Naive thymus-derived CD8-positive, alpha-beta T cell (primary cell): Measurements from ENCODE around the gene COLGALT1. TPM values are rescaled to one million over a fixed set of nuclear protein-coding genes. Genes with fewer than 3 reads are reported as not detected.
"Not testable (repeated sequence)": the region's sequence is repeated elsewhere in the genome, so short reads cannot be mapped to it uniquely, and the experiment has no call there.

Experiments used
- ATAC-seq, 2 donors: fragments of 150-1000 bp; cut with Tn5 transposase in 1 of 2; sonication (Bioruptor Pico), chemical (Tn5 transposase) in 1 of 2; 1 replicate in 1 of 2; 2 replicates in 1 of 2; pipeline ENCODE4 v1.10.0; 2021; ENCODE audit warnings: mild to moderate bottlenecking in 2 of 2, moderate library complexity in 2 of 2
- POLR2A ChIA-PET: fragments of 350-600 bp; sonication (Branson Sonifier 250); formaldehyde crosslinking; loops from one replicate; lab custom pipeline; 2021; ENCODE audit warnings: antibody characterized with exemption; lab: Charles Lee
- DNase-seq, 10 donors: peaks; one replicate each; pipeline versions ENCODE4 v3.0.0 to v3.0.0-alpha.2; 2020 to 2022
- H3K27ac Mint-ChIP-seq, 10 donors: one replicate each; pipeline ENCODE4 v1.8.0; 2020 to 2022; ENCODE audit warnings: mild to moderate bottlenecking in 10 of 10, mixed read lengths in 10 of 10, moderate library complexity in 4 of 10, inconsistent platforms in 1 of 10
- H3K27me3 Mint-ChIP-seq, 5 donors: one replicate each; pipeline ENCODE4 v1.8.0; 2021 to 2022; ENCODE audit warnings: mixed read lengths in 5 of 5
- H3K36me3 Mint-ChIP-seq, 3 donors: one replicate each; pipeline ENCODE4 v1.8.0; 2020 to 2022; ENCODE audit warnings: mixed read lengths in 3 of 3, mild to moderate bottlenecking in 2 of 3, inconsistent platforms in 1 of 3
- H3K4me1 Mint-ChIP-seq, 4 donors: one replicate each; pipeline ENCODE4 v1.8.0; 2021 to 2022; ENCODE audit warnings: mixed read lengths in 4 of 4
- H3K4me3 Mint-ChIP-seq, 10 donors: one replicate each; pipeline ENCODE4 v1.8.0; 2020 to 2022; ENCODE audit warnings: mild to moderate bottlenecking in 10 of 10, mixed read lengths in 10 of 10, moderate library complexity in 6 of 10, inconsistent platforms in 1 of 10
- H3K9me3 Mint-ChIP-seq, 9 donors: one replicate each; pipeline ENCODE4 v1.8.0; 2020 to 2022; ENCODE audit warnings: mixed read lengths in 9 of 9, mild to moderate bottlenecking in 3 of 9, inconsistent platforms in 1 of 9, moderate library complexity in 1 of 9
- polyA plus RNA-seq, 3 donors: library from polyadenylated mRNA; unstranded; fragments of 300-500 nt; fragmentation: Illumina TruSeq; gene quantifications; one replicate each; pipeline ENCODE4 v1.2.3, GENCODE V29; 2021
- total RNA-seq, 8 experiments: library from RNA in 2 of 8; stranded (reverse) in 2 of 8; gene quantifications; one replicate each; pipeline ENCODE4 v1.2.3 and lab custom pipeline; 2021 to 2026

COLGALT1 gene
- 10 to 100 TPM; 63.8 to 64.6 TPM for total RNA-seq
- 10 to 100 TPM; 15.6 to 25.8 (median 17.1) TPM for polyA plus RNA-seq
- total RNA-seq (lab: John Stamatoyannopoulos, UW): 49.7 to 175 (median 90.6) reads per million in 6 experiments

DNA sequence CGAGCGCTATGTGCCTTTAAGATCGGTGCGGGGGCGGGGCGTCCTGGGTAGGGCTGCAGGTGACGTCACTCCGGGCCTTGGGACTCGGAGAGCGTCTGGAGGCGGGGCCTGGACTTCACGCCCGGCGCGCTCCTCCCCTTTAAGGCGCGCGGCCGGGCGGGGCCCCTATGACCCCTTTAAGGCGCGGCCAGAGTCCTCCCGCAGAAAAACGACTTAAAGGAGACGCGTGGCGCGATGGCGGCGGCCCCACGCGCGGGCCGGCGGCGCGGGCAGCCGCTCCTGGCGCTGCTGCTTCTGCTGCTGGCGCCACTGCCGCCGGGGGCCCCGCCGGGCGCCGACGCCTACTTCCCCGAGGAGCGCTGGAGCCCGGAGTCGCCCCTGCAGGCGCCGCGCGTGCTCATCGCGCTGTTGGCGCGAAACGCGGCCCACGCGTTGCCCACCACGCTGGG is at the start of gene COLGALT1:
Gene COLGALT1, plus strand, starts transcription at position 170 of the 449 bp plus-strand sequence. Its CDS starts 65 bp downstream, at position 235.
- Mint-ChIP-seq H3K4me1 (peaks cover 7 to 29% (median 19%) of the 10 kb centered on the region in 4 donors), H3K4me3 (peak within 1 kb of the TSS; percentile 79 to 88 (median 82)), H3K9me3 (no peaks in the 10 kb centered on the region), H3K27ac (peak within 1 kb of the TSS in 8 of 10 donors; percentile 3 to 81 (median 63)), H3K27me3 (no peaks in the 10 kb centered on the region), H3K36me3 (peaks cover 0 to 21% (median 10%) of the 10 kb centered on the region in 3 donors)
- ATAC-seq (peak; percentile 96 to 99), DNase-seq (peak; percentile 89 to 99 (median 96))
- POLR2A ChIA-PET: interaction anchor here (0.7 to 2.3 kb wide), 4 partner anchors 9 to 44 kb away, joined by 3 to 12 read pairs (median 6); partner anchors contain the start of gene PGLS

DNA sequence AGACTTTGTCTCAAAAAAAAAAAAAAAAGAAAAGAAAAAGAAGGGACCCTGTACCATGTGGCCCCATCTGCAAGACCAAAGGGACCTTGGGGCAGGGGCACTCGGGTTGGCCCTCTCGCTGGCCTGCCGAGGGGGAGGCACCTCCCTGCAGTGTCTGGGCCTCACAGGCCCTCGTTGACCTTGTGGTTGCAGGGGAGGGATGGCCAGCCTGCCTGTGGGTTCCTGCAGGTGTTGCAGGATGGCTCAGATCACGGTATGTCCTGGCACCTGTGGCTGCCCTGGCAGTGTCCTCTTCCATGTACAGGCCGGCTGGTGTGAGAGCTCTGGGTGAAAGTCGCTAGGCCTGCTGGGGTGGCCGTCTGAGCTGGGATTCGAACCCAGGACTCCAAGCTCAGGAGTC is 48.7 kb upstream of the COLGALT1 start:
- Mint-ChIP-seq H3K27ac (peak overlapping the region in 2 of 10 donors; percentile 3 to 73), H3K4me3 (no peak overlapping the region), H3K36me3 (peaks cover 0 to 10% (median 0%) of the 10 kb centered on the region in 3 donors), H3K9me3 (no peaks in the 10 kb centered on the region), H3K27me3 (no peaks in the 10 kb centered on the region), H3K4me1 (peaks cover 9 to 41% (median 23%) of the 10 kb centered on the region in 4 donors)
- POLR2A ChIA-PET: interaction anchor here (0.7 kb wide), 1 partner anchor 130 kb away, joined by 3 read pairs; no protein-coding TSS in a partner anchor
- DNase-seq (no peak), ATAC-seq (no peak)

DNA sequence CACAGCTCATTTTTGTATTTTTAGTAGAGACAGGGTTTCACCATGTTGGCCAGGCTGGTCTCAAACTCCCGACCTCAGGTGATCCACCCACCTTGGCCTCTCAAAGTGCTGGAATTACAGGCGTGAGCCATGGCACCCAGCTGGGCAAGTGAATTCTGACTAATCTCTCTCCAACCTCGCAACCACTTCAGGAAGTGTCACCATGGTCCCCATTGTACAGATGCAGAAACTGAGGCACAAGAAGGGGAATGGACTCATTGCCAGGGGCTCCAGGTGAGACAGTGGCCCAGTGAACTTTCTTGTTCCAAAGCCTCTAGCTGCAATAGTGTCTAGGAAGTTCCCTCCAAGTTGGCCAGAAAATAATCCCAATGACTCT is 46.9 kb upstream of the COLGALT1 start:
- H3K9me3 Mint-ChIP-seq, H3K36me3 Mint-ChIP-seq, POLR2A ChIA-PET, H3K27me3 Mint-ChIP-seq, DNase-seq, ATAC-seq: not testable (repeated sequence)
- H3K4me3 Mint-ChIP-seq: peak overlapping the region in 2 of 10 donors; percentile 18 to 33
- peaks cover 15 to 48% (median 34%) of the 10 kb centered on the region in 4 donors for H3K4me1 Mint-ChIP-seq
- peak overlapping the region in 1 of 10 donors; percentile 72 for H3K27ac Mint-ChIP-seq

DNA sequence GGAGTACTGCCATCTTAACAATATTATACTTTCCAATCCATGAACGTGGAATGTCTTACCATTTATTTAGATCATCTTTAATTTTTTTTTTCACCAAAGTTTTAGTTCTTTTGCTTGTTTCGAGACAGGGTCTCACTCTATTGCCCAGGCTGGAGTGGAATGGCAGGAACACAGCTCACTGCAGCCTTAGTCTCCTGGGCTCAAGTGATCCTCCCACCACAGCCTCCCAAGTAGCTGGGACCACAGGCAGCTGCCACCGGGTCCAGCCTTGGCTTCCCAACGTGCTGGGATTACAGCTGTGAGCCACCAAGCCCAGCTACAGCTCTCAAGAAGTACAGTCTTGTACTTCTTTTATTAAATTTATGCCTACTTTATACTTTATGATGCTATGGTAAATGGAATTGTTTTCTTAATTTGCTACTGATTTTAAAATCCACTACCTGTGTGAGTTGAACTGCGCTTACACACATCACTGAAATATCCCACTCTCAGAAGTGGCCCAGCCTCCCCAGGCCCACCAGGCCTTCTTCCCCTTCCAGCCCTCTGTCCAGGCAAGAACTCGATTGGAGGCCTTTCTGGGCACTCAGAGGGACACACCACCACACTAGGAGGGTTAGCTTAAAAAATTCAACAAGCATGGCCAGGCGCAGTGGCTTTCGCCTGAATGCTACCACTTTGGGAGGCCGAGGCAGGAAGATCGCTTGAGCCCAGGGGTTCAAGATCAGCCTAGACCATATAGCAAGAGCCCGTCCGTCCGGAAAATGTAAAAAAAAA is 45.0 kb upstream of the COLGALT1 start:
- H3K4me3 Mint-ChIP-seq: peak overlapping the region; percentile 95 to 100 (median 100)
- H3K27ac Mint-ChIP-seq: peak overlapping the region; percentile 80 to 100 (median 96)
- no peak for DNase-seq
- peaks cover 0 to 6% (median 0%) of the 10 kb centered on the region in 3 donors for H3K36me3 Mint-ChIP-seq
- no peak for ATAC-seq
- POLR2A ChIA-PET: interaction anchor here (0.6 to 4.8 kb wide), 16 partner anchors 10 to 1342 kb away, joined by 3 to 122 read pairs (median 6); partner anchors contain the start of genes FCHO1 and RPL18A
- no peaks in the 10 kb centered on the region for H3K27me3 Mint-ChIP-seq
- H3K9me3 Mint-ChIP-seq: no peaks in the 10 kb centered on the region
- H3K4me1 Mint-ChIP-seq: peaks cover 16 to 55% (median 43%) of the 10 kb centered on the region in 4 donors

DNA sequence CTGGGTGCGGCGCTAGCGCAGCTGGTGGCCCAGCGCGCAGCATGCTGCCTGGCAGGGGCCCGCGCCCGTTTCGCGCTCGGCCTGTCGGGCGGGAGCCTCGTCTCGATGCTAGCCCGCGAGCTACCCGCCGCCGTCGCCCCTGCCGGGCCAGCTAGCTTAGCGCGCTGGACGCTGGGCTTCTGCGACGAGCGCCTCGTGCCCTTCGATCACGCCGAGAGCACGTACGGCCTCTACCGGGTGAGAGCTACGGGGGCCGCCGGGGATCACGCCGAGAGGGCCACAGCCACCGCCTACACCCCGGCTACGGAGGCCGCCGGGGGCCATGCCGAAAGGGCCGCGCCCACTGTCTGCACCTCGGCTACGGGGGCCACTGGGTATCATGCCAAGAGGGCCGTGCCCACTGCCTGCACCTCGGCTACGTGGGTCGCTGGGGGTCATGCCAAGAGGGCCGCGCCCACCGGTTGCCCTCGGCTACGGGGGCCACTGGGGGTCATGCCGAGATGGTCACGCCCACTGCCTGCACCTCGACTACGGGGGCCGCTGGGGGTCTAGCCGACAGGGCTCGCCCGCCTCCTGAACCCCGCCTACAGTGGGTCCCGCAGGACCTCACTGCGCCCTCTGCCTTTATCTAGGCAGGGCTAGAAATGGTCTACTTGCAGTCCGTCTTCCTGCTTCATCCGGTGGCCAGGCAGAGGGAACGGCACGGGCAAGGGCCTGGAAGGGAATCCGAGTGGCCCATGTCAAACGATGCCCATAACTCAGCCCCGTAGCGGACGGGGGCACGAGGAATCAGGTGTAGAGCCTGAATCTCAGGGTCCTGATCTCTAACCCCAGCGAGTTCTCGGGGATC is 43.5 kb upstream of the COLGALT1 start:
- POLR2A ChIA-PET: interaction anchor here (0.5 to 4.8 kb wide), 24 partner anchors 11 to 348 kb away, joined by 3 to 122 read pairs (median 6); partner anchors contain the start of genes COLGALT1, FCHO1, JAK3 and RPL18A
- H3K27ac Mint-ChIP-seq: peak overlapping the region; percentile 92 to 99 (median 95)
- H3K4me1 Mint-ChIP-seq: peaks cover 19 to 54% (median 43%) of the 10 kb centered on the region in 4 donors
- H3K9me3 Mint-ChIP-seq: no peaks in the 10 kb centered on the region
- DNase-seq (peak; percentile 82 to 97 (median 94)), ATAC-seq (peak; percentile 78 to 83)
- no peaks in the 10 kb centered on the region for H3K27me3 Mint-ChIP-seq
- peaks cover 0 to 11% (median 3%) of the 10 kb centered on the region in 3 donors for H3K36me3 Mint-ChIP-seq
- peak overlapping the region; percentile 88 to 100 (median 100) for H3K4me3 Mint-ChIP-seq

DNA sequence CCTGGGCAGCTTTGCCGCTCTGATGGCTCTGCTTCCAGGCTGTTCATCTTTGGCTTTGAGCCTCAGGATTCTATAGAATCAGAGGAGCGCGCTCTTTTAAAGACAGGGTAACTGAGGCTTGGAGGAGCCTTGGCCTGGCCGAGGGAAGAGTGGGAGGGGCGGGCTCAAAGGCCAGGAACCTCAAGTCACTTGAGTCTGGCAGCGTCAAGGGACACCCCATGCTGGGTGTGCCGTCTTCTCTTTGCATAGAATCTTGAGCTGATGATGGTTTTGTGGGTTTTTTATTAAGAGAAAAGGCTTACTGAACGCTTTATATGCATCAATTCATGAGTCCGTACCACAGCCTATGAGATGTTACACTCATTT is 42.9 kb upstream of the COLGALT1 start:
- DNase-seq (no peak), ATAC-seq (no peak)
- Mint-ChIP-seq H3K4me1 (peaks cover 19 to 52% (median 42%) of the 10 kb centered on the region in 4 donors), H3K27ac (peak overlapping the region; percentile 81 to 99 (median 92)), H3K9me3 (peaks cover 0 to under 1% (median 0%) of the 10 kb centered on the region in 9 donors), H3K4me3 (peak overlapping the region; percentile 88 to 100 (median 99)), H3K36me3 (peaks cover 0 to 17% (median 9%) of the 10 kb centered on the region in 3 donors), H3K27me3 (no peaks in the 10 kb centered on the region)
- POLR2A ChIA-PET: interaction anchor here (1.1 to 4.8 kb wide), 11 partner anchors 10 to 61 kb away, joined by 3 to 122 read pairs (median 8); partner anchors contain the start of genes COLGALT1 and SLC27A1

DNA sequence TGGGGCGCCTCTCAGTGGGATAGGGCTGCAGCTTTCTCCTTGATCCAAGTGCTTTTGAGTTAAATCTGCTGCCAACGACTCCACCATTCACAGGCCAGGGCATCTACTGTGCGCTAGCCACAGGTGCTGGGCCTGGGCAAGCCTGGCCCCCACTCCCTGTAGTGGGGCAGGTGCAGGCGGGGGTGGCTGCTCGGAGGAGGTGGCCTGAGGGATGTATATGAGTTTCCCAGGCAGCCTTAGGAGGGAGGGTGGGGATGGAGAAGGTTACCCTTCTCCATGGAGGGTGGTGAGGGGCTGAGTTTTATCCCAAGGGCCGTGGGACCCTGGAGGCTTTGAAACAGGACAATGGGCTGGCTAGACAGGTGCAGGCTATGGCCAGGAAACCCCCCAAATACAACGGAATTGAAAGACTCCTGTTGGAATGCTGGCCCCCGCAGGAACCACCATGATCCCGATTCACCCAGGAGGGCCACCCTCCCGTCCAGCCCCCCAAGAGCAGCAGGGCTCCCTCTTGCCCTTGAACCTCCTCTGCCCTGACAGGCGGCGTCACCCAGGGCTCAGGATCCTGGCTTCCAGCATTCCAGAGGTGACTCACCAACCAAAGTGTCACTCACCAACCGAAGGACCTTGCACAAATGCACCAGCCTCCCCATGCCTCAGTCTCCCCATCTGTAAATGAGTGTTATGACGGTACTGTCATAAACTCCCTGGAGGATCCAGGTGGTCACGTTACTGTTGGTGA is 39.9 kb upstream of the COLGALT1 start:
- Mint-ChIP-seq H3K4me1 (peaks cover 15 to 37% (median 28%) of the 10 kb centered on the region in 4 donors), H3K36me3 (peaks cover 0 to 25% (median 22%) of the 10 kb centered on the region in 3 donors), H3K9me3 (peaks cover 0 to 4% (median 0%) of the 10 kb centered on the region in 9 donors), H3K4me3 (peak overlapping the region in 1 of 10 donors; percentile 10), H3K27ac (no peak overlapping the region), H3K27me3 (no peaks in the 10 kb centered on the region)
- POLR2A ChIA-PET: interaction anchor here (0.6 kb wide), 1 partner anchor 576 kb away, joined by 3 read pairs; no protein-coding TSS in a partner anchor
- DNase-seq (no peak), ATAC-seq (no peak)

DNA sequence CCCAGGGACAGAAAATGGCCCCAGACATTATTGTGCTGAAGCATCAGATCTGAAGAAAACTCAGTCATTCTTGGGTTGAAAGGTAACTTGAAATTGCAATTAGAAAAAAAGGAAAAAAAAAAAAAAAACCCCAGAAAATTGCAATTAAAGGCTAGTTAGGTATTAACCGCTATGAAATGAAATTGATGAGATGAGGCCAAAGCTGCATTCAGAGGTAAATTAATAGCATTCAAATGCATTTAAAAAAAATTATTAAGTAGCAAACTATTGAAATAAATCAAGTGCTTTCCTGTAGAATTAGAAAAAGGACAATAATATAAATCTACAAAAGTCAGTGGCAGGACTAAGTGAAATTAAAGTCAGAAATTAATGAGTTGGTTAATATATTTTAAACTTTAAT is 37.6 kb upstream of the COLGALT1 start:
- H3K36me3 Mint-ChIP-seq: peaks cover 0 to 23% (median 22%) of the 10 kb centered on the region in 3 donors
- H3K4me1 Mint-ChIP-seq: peaks cover 11 to 30% (median 23%) of the 10 kb centered on the region in 4 donors
- H3K27ac Mint-ChIP-seq: no peak overlapping the region
- H3K4me3 Mint-ChIP-seq: no peak overlapping the region
- peaks cover 0 to 4% (median 0%) of the 10 kb centered on the region in 9 donors for H3K9me3 Mint-ChIP-seq
- no peak for ATAC-seq
- POLR2A ChIA-PET: interaction anchor here (1.5 kb wide), 1 partner anchor 10 kb away, joined by 5 read pairs; a partner anchor contains a TSS
- H3K27me3 Mint-ChIP-seq: no peaks in the 10 kb centered on the region
- no peak for DNase-seq

DNA sequence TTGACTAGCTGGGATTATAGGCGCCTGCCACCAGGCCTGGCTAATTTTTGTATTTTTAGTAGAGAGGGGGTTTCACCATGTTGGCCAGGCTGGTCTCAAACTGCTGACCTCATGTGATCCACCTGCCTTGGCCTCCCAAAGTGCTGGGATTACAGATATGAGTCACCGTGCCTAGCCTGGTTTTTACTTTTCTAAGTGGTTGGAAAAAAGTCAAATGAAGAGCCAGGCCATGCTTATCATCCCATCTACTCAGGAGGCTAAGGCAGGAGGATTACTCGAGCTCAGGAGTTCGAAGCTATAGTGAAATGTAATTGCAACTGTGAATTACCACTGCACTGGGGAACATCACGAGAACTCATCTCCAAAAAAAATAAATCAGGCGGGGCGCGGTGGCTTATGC is 36.8 kb upstream of the COLGALT1 start:
- not testable (repeated sequence) for H3K4me3 Mint-ChIP-seq, H3K27ac Mint-ChIP-seq, DNase-seq, H3K27me3 Mint-ChIP-seq, H3K9me3 Mint-ChIP-seq, ATAC-seq
- H3K36me3 Mint-ChIP-seq: peaks cover 0 to 23% (median 22%) of the 10 kb centered on the region in 3 donors
- POLR2A ChIA-PET: interaction anchor here (0.6 to 1.5 kb wide), 2 partner anchors 9 to 493 kb away, joined by 3 to 5 read pairs; a partner anchor contains a TSS
- H3K4me1 Mint-ChIP-seq: peaks cover 16 to 34% (median 26%) of the 10 kb centered on the region in 4 donors

DNA sequence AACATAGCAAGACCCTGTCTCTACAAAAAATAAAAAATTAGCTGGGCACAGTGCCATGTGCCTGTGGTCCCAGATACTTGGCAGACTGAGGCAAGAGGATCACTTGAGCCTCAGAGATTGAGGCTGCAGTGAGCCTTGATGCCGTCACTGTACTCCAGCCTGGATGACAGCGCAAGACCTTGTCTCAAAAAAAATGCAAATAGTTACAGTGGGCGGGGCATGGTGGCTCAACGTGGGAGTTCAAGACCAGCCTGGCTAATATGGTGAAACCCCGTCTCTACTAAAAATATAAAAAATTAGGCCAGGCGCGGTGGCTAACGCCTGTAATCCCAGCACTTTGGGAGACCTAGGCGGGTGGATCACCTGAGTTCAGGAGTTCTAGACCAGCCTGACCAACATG is 35.5 kb upstream of the COLGALT1 start:
- Mint-ChIP-seq H3K27ac (peak overlapping the region in 5 of 10 donors; percentile 33 to 84 (median 67)), H3K9me3 (peaks cover 0 to 4% (median 0%) of the 10 kb centered on the region in 9 donors), H3K36me3 (peaks cover 0 to 23% (median 22%) of the 10 kb centered on the region in 3 donors), H3K27me3 (no peaks in the 10 kb centered on the region), H3K4me1 (peaks cover 21 to 39% (median 29%) of the 10 kb centered on the region in 4 donors), H3K4me3 (no peak overlapping the region)
- POLR2A ChIA-PET: no interaction called here
- no peak for ATAC-seq
- no peak for DNase-seq

DNA sequence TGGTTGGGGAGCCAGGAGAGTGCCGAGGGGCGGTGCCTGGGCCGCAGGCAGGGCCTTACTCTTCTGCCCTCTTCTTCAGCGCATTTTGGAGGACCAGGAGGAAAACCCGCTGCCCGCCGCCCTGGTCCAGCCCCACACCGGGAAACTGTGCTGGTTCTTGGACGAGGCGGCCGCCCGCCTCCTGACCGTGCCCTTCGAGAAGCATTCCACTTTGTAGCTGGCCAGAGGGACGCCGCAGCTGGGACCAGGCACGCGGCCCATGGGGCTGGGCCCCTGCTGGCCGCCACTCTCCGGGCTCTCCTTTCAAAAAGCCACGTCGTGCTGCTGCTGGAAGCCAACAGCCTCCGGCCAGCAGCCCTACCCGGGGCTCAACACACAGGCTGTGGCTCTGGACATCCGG is 34.6 kb upstream of the COLGALT1 start:
- H3K27ac Mint-ChIP-seq: no peak overlapping the region
- H3K4me3 Mint-ChIP-seq: no peak overlapping the region
- no peak for DNase-seq
- H3K9me3 Mint-ChIP-seq: peaks cover 0 to 4% (median 0%) of the 10 kb centered on the region in 9 donors
- peaks cover 22 to 45% (median 33%) of the 10 kb centered on the region in 4 donors for H3K4me1 Mint-ChIP-seq
- peaks cover 0 to 22% (median 22%) of the 10 kb centered on the region in 3 donors for H3K36me3 Mint-ChIP-seq
- ATAC-seq: no peak
- POLR2A ChIA-PET: interaction anchor here (0.6 to 5.1 kb wide), 2 partner anchors 8 to 1051 kb away, joined by 4 to 122 read pairs; partner anchors contain the start of genes PGLS and UBA52
- no peaks in the 10 kb centered on the region for H3K27me3 Mint-ChIP-seq
